K562 (cell line): ENCODE measurements around the gene LBHD2. TPM values are rescaled to one million over a fixed set of nuclear protein-coding genes. Genes with fewer than 3 reads are reported as not detected.
A peak's percentile ranks its signal among the peaks of the same experiment; 100 is the strongest.

Experiments
- ATAC-seq: fragments of 200-7000 bp; cut with Tn5 transposase; 3 replicates; pipeline ENCODE4 v1.9.1; 2020; ENCODE audit warnings: moderate library complexity
- BruUV-seq: library from RNA; stranded (reverse); fragments of 400-500 nt; replicated peaks from 2 replicates; lab custom pipeline; 2021; lab: Mats Ljungman, UMichigan
- CTCF ChIA-PET: fragments of 300-600 bp; formaldehyde crosslinking; extraction: SDS; loops from one replicate; lab custom pipeline; 2021; ENCODE audit warnings: low intra/inter-chr PET ratio; lab: Yijun Ruan, JAX
- POLR2A ChIA-PET: fragments of 300-600, 350-650 bp; sonication (Branson Sonifier 250); formaldehyde crosslinking; extraction: SDS; loops from one replicate; lab custom pipeline; 2021; ENCODE audit warnings: antibody characterized with exemption, inconsistent platforms; lab: Yijun Ruan, JAX
- DNase-seq, 4 experiments: peaks; one replicate each; pipeline versions ENCODE4 v3.0.0 to v3.0.0-alpha.2; 2011 to 2018; ENCODE audit warnings: low spot score in 3 of 4, mixed read lengths in 3 of 4; ENCODE audit errors: extremely low read depth in 1 of 4
- FAIRE-seq: peaks from 2 replicates; lab custom pipeline; 2011; peaks lifted over from hg19 to GRCh38; lab: Jason Lieb, UNC
- H2AFZ ChIP-seq: 2 replicates; pipeline ENCODE4 v1.6.0; 2011; ENCODE audit warnings: low read depth, low read length, control low read depth, inconsistent platforms
- H3K27ac ChIP-seq: fragments of 200-600 bp; 3 replicates; pipeline ENCODE4 v1.8.0; 2011; ENCODE audit warnings: low read depth, mild to moderate bottlenecking, control low read depth, inconsistent platforms, low read length, moderate library complexity, mixed read lengths; ENCODE audit errors: extremely low read depth
- H3K27me3 ChIP-seq, 2 experiments: fragments of 300-600 bp in 1 of 2; 2 replicates in 1 of 2; 3 replicates in 1 of 2; pipeline versions ENCODE4 v1.6.0 to v1.8.0; 2011; ENCODE audit warnings: inconsistent platforms in 2 of 2, low read length in 2 of 2, mild to moderate bottlenecking in 1 of 2, mixed read lengths in 1 of 2, moderate library complexity in 1 of 2; ENCODE audit not compliant: control insufficient read depth in 2 of 2, insufficient read depth in 2 of 2
- H3K36me3 ChIP-seq: fragments of 300-600 bp; 3 replicates; pipeline ENCODE4 v1.8.0; 2011; ENCODE audit warnings: mild to moderate bottlenecking, low read length, inconsistent platforms; ENCODE audit not compliant: control insufficient read depth, insufficient read depth
- H3K4me1 ChIP-seq, 2 experiments: fragments of 200-600 bp in 1 of 2; replicated peaks in 1 of 2; 2 replicates in 1 of 2; 3 replicates in 1 of 2; pipeline versions ENCODE4 v1.5.1 to v1.8.0; 2011; ENCODE audit warnings: inconsistent platforms in 2 of 2, low read length in 2 of 2, mild to moderate bottlenecking in 1 of 2, mixed read lengths in 1 of 2, moderate library complexity in 1 of 2; ENCODE audit not compliant: control insufficient read depth in 2 of 2, insufficient read depth in 2 of 2
- H3K4me2 ChIP-seq: 2 replicates; pipeline ENCODE4 v1.6.1; 2011; ENCODE audit warnings: low read length, control low read depth, inconsistent platforms, mixed read lengths; ENCODE audit not compliant: insufficient read depth
- H3K4me3 ChIP-seq: fragments of 200-600 bp; sonication (generic), shearing (Covaris generic); 2 replicates; pipeline ENCODE4 v1.5.1; 2016; ENCODE audit warnings: control low read depth, inconsistent platforms
- H3K79me2 ChIP-seq: fragments of 200-600 bp; 3 replicates; pipeline ENCODE4 v1.8.0; 2011; ENCODE audit warnings: low read length, inconsistent platforms; ENCODE audit not compliant: control insufficient read depth, insufficient read depth
- H3K9ac ChIP-seq, 2 experiments: 2 replicates each; pipeline versions ENCODE4 v1.6.0 to v1.6.1; 2011; ENCODE audit warnings: low read depth in 2 of 2, low read length in 2 of 2, control low read depth in 1 of 2, inconsistent platforms in 1 of 2, mild to moderate bottlenecking in 1 of 2, mixed read lengths in 1 of 2; ENCODE audit not compliant: insufficient read depth in 1 of 2
- H3K9me1 ChIP-seq: one replicate; pipeline ENCODE4 v1.6.0; 2011; ENCODE audit warnings: inconsistent platforms, mild to moderate bottlenecking, low read length, moderate library complexity; ENCODE audit not compliant: control insufficient read depth, insufficient read depth
- H3K9me3 ChIP-seq: replicated peaks from 2 replicates; pipeline ENCODE4 v1.5.1; 2011; ENCODE audit warnings: low read depth, low read length, inconsistent platforms; ENCODE audit not compliant: control insufficient read depth, insufficient read depth
- H4K20me1 ChIP-seq: replicated peaks from 2 replicates; pipeline ENCODE4 v1.6.1; 2011; ENCODE audit warnings: low read length, inconsistent platforms, mixed read lengths; ENCODE audit not compliant: control insufficient read depth, insufficient read depth
- CHD2 ChIP-seq: IDR thresholded peaks from 2 replicates; pipeline ENCODE4 v1.6.1; 2011; ENCODE audit warnings: low read depth, low read length
- ELF1 ChIP-seq: fragments of 200-800 bp; sonication (Bioruptor generic); IDR thresholded peaks from 2 replicates; pipeline ENCODE4 v1.6.1; 2016; ENCODE audit warnings: missing genetic modification characterization, missing compliant biosample characterization
- FOSL1 ChIP-seq: fragments of 200-800 bp; sonication (Bioruptor generic); conservative IDR thresholded peaks from 2 replicates; pipeline ENCODE4 v1.6.1; 2016; ENCODE audit warnings: missing genetic modification characterization, missing compliant biosample characterization
- MEIS2 ChIP-seq: fragments of 450-650 bp; IDR thresholded peaks from 2 replicates; pipeline ENCODE4 v1.6.1; 2014; ENCODE audit warnings: mild to moderate bottlenecking; ENCODE audit not compliant: partially characterized antibody
- NR0B1 ChIP-seq: fragments of 450-650 bp; IDR thresholded peaks from one replicate; pipeline ENCODE4 v1.6.1; 2018; ENCODE audit warnings: mild to moderate bottlenecking, moderate library complexity; ENCODE audit not compliant: partially characterized antibody
- PATZ1 ChIP-seq: fragments of 250-450 bp; sonication (Bioruptor Pico); IDR thresholded peaks from 2 replicates; pipeline ENCODE4 v1.5.0; 2020; ENCODE audit warnings: mild to moderate bottlenecking, borderline replicate concordance
- POLR3G ChIP-seq: IDR thresholded peaks from 2 replicates; pipeline ENCODE4 v1.6.1; 2011; ENCODE audit not compliant: insufficient read length, insufficient replicate concordance; ENCODE audit errors: extremely low read depth
- PPARD ChIP-seq: fragments of 250-450 bp; sonication (Bioruptor Pico); IDR thresholded peaks from 2 replicates; pipeline ENCODE4 v1.8.0; 2022; ENCODE audit warnings: inconsistent platforms, mild to moderate bottlenecking, moderate library complexity
- SLC30A9 ChIP-seq: fragments of 250-450 bp; sonication (Bioruptor Pico); IDR thresholded peaks from 2 replicates; pipeline ENCODE4 v1.8.0; 2022; ENCODE audit warnings: mild to moderate bottlenecking, moderate library complexity
- SMARCA4 ChIP-seq: fragments of 450-650 bp; IDR thresholded peaks from 2 replicates; pipeline ENCODE4 v1.6.1; 2016
- TAF7 ChIP-seq: fragments of 450-650 bp; IDR thresholded peaks from 2 replicates; pipeline ENCODE4 v1.6.1; 2016; ENCODE audit warnings: missing genetic modification characterization, missing compliant biosample characterization
- ZNF239 ChIP-seq: fragments of 250-450 bp; sonication (Bioruptor Pico); IDR thresholded peaks from 2 replicates; pipeline ENCODE4 v1.4.0; 2020; ENCODE audit warnings: mild to moderate bottlenecking
- ZNF766 ChIP-seq: fragments of 200-800 bp; sonication (Bioruptor generic); conservative IDR thresholded peaks from 2 replicates; pipeline ENCODE4 v1.6.1; 2016; ENCODE audit warnings: missing genetic modification characterization, missing compliant biosample characterization
- ZNF785 ChIP-seq: fragments of 250-450 bp; sonication (Bioruptor Pico); IDR thresholded peaks from 2 replicates; pipeline ENCODE4 v1.4.0; 2020; ENCODE audit warnings: mild to moderate bottlenecking
- WGBS: fragments of 100-300 bp; shearing (Covaris generic); methylation state at CpG from one replicate; pipeline ENCODE4 v1.1.6; 2016; ENCODE audit warnings: low coverage, mixed read lengths; ENCODE audit not compliant: insufficient coverage; ENCODE audit errors: missing lambda C conversion rate; 5-methylcytosine and 5-hydroxymethylcytosine counted together
- in situ Hi-C: fragments of 300-500 bp; cut with MboI; formaldehyde crosslinking; loops from 4 replicates; pipeline ENCODE4 v1.15.0; 2018; ENCODE audit warnings: inconsistent platforms, mixed read lengths
- intact Hi-C: fragments of 100-400 bp; cut with micrococcal nuclease; formaldehyde crosslinking; loops from 2 replicates; pipeline ENCODE4 v1.14.2; 2022
- polyA plus RNA-seq, 8 experiments: library from polyadenylated mRNA; depleted of rRNA in 4 of 8; stranded (reverse) in 5 of 8; unstranded in 3 of 8; fragments of >200 nt; fragmentation: Nextera tagmentation in 2 of 8; fragmentation: Illumina TruSeq in 1 of 8; extraction: Ambion mirVana in 2 of 8; extraction: Trizol in 1 of 8; gene quantifications; 2 replicates each; pipeline versions ENCODE4 v1.2.1 to v1.2.3, GENCODE V29; 2011 to 2014; ENCODE audit warnings: inconsistent platforms in 1 of 8, missing spikeins in 1 of 8
- total RNA-seq, 7 experiments: library from RNA; depleted of rRNA in 6 of 7; stranded (reverse); fragments of >200 nt in 6 of 7; fragmentation: Illumina TruSeq in 2 of 7; extraction: Trizol in 2 of 7; gene quantifications; 2 replicates each; pipeline versions ENCODE4 v1.2.1 to v1.2.3, GENCODE V29; 2011 to 2021; ENCODE audit warnings: low replicate concordance in 1 of 7
- TF ChIP-seq, protein P1 (sequence below): fragments of 250-450 bp; sonication (Bioruptor Pico); IDR thresholded peaks from 2 replicates; pipeline ENCODE4 v1.5.0; 2021; ENCODE audit warnings: mild to moderate bottlenecking, borderline replicate concordance
- TF ChIP-seq, protein P2 (sequence below): fragments of 250-450 bp; sonication (Bioruptor Pico); IDR thresholded peaks from 2 replicates; pipeline ENCODE4 v1.8.0; 2021; ENCODE audit warnings: moderate library complexity, mild to moderate bottlenecking, inconsistent platforms

The LBHD2 gene
- total and polyA plus RNA-seq, 9 of the 15 experiments (the other 6 are each of a cell fraction or from before 2014, with no cell fraction given) = not detected

- H3K9me1 ChIP-seq = no peaks in the 10 kb centered on the region
- BruUV-seq = no TSS peak
- POLR2A ChIA-PET = interaction anchor here (0.5 kb wide), 1 partner anchor 1073 kb away, joined by 3 read pairs; no protein-coding TSS in a partner anchor
- H3K9ac ChIP-seq = peak overlapping the region; percentile 45 to 87; a peak in 3 of 4 replicates
- in situ Hi-C loops = loop anchor here (10.0 kb wide), 1 partner anchor 187 kb away; no protein-coding TSS in a partner anchor
- no peaks in the 10 kb centered on the region for H4K20me1 ChIP-seq
- no peaks in the 10 kb centered on the region for H3K27me3 ChIP-seq
- 15% methylated on average over 10 of the region's 28 CpGs for WGBS
- peaks cover 46 to 91% of the 10 kb centered on the region in 2 experiments for H3K4me1 ChIP-seq
- CTCF ChIA-PET = interaction anchor here (0.6 kb wide), 1 partner anchor 32 kb away, joined by 3 read pairs; no protein-coding TSS in a partner anchor
- H3K79me2 ChIP-seq = no peaks in the 10 kb centered on the region; the same call in 1 of the 3 replicates
- H3K4me2 ChIP-seq = peak overlapping the region; percentile 64
- H3K4me3 ChIP-seq = no peak overlapping the region
- intact Hi-C loops = no loop called here
- H3K9me3 ChIP-seq = no peaks in the 10 kb centered on the region
- FAIRE-seq = no peak
- peak; percentile 47 to 82 (median 60) for DNase-seq
- no peaks in the 10 kb centered on the region for H3K36me3 ChIP-seq
- peak overlapping the region; percentile 66 for H3K27ac ChIP-seq
- peak overlapping the region; percentile 58 for H2AFZ ChIP-seq
- peak; percentile 65 for ATAC-seq
- TF ChIP-seq ZNF785 (CRISPR knock-in tag) = no peak
- TF ChIP-seq ZNF239 (CRISPR knock-in tag) = no peak
- TF ChIP-seq PPARD (CRISPR knock-in tag) = no peak
- no peak for TF ChIP-seq SMARCA4
- TF ChIP-seq, protein P1, sequence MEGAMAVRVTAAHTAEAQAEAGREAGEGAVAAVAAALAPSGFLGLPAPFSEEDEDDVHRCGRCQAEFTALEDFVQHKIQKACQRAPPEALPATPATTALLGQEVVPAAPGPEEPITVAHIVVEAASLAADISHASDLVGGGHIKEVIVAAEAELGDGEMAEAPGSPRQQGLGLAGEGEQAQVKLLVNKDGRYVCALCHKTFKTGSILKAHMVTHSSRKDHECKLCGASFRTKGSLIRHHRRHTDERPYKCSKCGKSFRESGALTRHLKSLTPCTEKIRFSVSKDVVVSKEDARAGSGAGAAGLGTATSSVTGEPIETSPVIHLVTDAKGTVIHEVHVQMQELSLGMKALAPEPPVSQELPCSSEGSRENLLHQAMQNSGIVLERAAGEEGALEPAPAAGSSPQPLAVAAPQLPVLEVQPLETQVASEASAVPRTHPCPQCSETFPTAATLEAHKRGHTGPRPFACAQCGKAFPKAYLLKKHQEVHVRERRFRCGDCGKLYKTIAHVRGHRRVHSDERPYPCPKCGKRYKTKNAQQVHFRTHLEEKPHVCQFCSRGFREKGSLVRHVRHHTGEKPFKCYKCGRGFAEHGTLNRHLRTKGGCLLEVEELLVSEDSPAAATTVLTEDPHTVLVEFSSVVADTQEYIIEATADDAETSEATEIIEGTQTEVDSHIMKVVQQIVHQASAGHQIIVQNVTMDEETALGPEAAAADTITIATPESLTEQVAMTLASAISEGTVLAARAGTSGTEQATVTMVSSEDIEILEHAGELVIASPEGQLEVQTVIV (CRISPR knock-in tag) = no peak
- TF ChIP-seq, protein P2, sequence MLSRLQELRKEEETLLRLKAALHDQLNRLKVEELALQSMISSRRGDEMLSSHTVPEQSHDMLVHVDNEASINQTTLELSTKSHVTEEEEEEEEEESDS = no peak
- TF ChIP-seq PATZ1 = no peak
- 0 out of 2 replicates have a peak, but pooled peaks have one; percentile 15 for TF ChIP-seq ZNF766 (CRISPR knock-in tag)
- no peak for TF ChIP-seq SLC30A9 (CRISPR knock-in tag)
- no peak for TF ChIP-seq MEIS2
- no peak for TF ChIP-seq CHD2
- no peak for TF ChIP-seq NR0B1
- no peak for TF ChIP-seq FOSL1
- TF ChIP-seq POLR3G = no peak
- no peak for TF ChIP-seq TAF7
- TF ChIP-seq ELF1 (tag) = no peak
These were observed 24.1 kb downstream of the LBHD2 start for GRCh38 chr14:103107941-103108748.
